ENCODE data around the gene GNG7. TPM values are rescaled to one million over a fixed set of nuclear protein-coding genes. Genes with fewer than 3 reads are reported as not detected.

GNG7 gene
- total RNA-seq, 2 experiments from 2014 or later: 1.1 to 1.2 TPM

DNA sequence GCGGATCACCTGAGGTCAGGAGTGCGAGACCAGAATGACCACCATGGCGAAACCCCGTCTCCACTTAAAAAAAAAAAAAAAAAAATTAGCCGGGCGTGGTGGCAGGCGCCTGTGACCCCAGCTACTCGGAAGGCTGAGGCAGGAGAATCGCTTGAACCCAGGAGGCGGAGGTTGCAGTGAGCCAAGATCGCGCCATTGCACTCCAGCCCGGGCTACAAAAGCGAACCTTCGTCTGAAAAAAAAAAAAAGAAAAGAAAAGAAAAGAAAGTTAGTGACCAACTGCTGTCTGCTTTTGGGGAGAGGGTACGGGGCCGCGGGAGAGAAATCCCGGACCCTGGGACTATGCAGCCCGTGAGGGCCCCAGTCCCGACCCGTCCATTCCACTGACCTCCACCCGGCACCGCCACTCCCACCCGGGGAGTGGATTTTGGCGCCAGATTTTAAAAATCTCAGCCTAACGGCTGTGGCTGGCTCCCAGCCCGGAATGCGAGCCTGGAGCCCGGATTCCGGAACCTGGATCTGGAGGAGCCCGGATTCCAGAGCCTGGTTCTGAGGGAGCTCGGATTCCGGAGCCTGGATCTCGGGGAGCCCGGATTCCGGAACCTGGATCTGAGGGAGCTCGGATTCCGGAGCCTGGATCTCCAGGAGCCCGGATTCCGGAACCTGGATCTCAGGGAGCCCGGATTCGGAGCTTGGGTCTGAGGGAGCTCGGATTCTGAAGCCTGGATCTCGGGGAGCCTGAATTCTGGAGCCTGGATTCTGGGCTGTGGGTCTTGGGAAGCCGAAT, 239.7 kb downstream of the GNG7 start:
- Mint-ChIP-seq H3K27me3 (peaks cover 2% of the 10 kb centered on the region), H3K4me1 (peaks cover 3% of the 10 kb centered on the region), H3K27ac (no peak overlapping the region), H3K4me3 (peak overlapping the region; percentile 77), H3K9me3 (ENCODE audit: low read depth) (no peaks in the 10 kb centered on the region), H3K36me3 (ENCODE audit: low read depth) (no peaks in the 10 kb centered on the region)
- CTCF ChIA-PET: interaction anchor here (0.7 to 1.4 kb wide), 3 partner anchors 76 to 174 kb away, joined by 3 to 4 read pairs (median 4); no protein-coding TSS in a partner anchor
- POLR2A ChIA-PET: interaction anchor here (0.7 kb wide), 1 partner anchor 300 kb away, joined by 5 read pairs; no protein-coding TSS in a partner anchor
- intact Hi-C loops (cut with DNase I, micrococcal nuclease): loop anchor here in 1 of 2 experiments (1.0 kb wide), 1 partner anchor 322 kb away; the partner anchor contains the start of gene THOP1
- ATAC-seq: no peak
- DNase-seq: no peak

DNA sequence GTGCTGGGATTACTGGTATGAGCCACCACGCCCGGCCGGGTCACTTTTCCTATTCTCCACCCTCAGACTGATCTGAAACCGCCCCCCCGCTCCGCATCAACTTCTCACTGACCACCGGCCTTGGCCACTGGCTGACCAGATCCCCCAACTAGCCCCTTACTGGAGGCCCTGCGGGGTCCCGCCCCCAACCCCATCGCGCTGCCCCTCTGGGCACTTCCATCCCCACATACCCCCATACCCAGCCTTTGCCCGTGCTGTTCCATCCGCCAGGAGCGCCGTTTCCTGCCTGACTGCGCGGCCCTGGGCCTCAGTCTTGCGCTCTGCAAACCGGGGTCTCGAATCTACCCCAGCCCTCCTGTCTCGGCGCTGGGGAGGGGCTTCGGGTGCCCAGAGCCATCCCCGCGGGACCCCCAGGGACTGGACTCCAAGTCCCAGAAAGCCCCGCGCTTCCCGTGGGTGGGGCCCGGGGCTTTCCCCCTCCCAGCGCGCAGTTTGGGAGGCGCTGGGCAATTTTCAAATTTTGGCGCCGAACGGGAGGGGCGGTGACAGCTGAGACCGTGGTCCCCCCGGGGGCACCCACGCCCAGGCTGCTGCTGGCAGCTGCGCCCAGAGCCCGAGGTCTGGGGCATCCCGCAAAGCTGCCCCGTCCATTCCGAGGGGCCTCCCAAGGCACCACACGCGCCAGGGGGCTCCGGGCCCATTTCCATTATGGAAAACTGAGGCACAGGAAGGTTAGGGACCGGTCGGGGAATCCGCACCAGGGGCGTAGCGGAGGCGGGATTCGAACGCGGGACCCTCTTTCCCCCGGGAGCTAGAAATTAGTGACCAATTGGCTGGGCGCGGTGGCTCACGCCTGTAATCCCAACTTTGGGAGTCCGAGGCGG, 240.5 kb downstream of the GNG7 start:
- CTCF ChIA-PET: interaction anchor here (0.5 to 1.4 kb wide), 8 partner anchors 12 to 256 kb away, joined by 3 to 4 read pairs (median 3); no protein-coding TSS in a partner anchor
- H3K36me3 Mint-ChIP-seq (ENCODE audit: low read depth): peaks cover 2% of the 10 kb centered on the region
- DNase-seq (peak; percentile 87), ATAC-seq (peak; percentile 81)
- intact Hi-C loops (cut with DNase I, micrococcal nuclease): loop anchor here in 1 of 2 experiments (1.0 kb wide), 1 partner anchor 323 kb away; the partner anchor contains the start of gene THOP1
- POLR2A ChIA-PET: interaction anchor here (0.7 to 1.7 kb wide), 2 partner anchors 14 to 299 kb away, joined by 5 to 6 read pairs; partner anchors contain the start of gene GADD45B
- peak overlapping the region; percentile 77 for H3K4me3 Mint-ChIP-seq
- H3K9me3 Mint-ChIP-seq (ENCODE audit: low read depth): no peaks in the 10 kb centered on the region
- peaks cover 2% of the 10 kb centered on the region for H3K27me3 Mint-ChIP-seq
- peaks cover 7% of the 10 kb centered on the region for H3K4me1 Mint-ChIP-seq
- H3K27ac Mint-ChIP-seq: peak overlapping the region; percentile 74

Small RNA genes within 50 kb of the gene (microRNA-seq; reads per million reads assigned to microRNA genes)
- 2.8 reads per million for gene MIR7850 (ENCODE audit: borderline replicate concordance)

Other genes with a start within 250 kb of the GNG7 start
- gene LMNB2, start 245.7 kb downstream of the GNG7 start, total RNA-seq: 10 to 100 TPM; 91.0 to 93.9 TPM
- 10 to 100 TPM; 57.7 to 71.2 TPM for gene GADD45B, start 226.6 kb downstream of the GNG7 start, total RNA-seq
- under 1 TPM; 0.21 to 0.33 TPM for gene DIRAS1, start 18.7 kb upstream of the GNG7 start, total RNA-seq
- 10 to 100 TPM; 26.6 to 46.0 TPM for gene SLC39A3, start 37.3 kb upstream of the GNG7 start, total RNA-seq
- 10 to 100 TPM; 53.0 to 62.2 TPM for gene SGTA, start 80.6 kb upstream of the GNG7 start, total RNA-seq
- gene THOP1, start 82.8 kb upstream of the GNG7 start, total RNA-seq: 100 to 1,000 TPM; 135 to 144 TPM
- gene ZNF554, start 117.2 kb upstream of the GNG7 start, total RNA-seq: 1 to 10 TPM; 1.9 to 2.3 TPM
- gene ZNF555, start 138.8 kb upstream of the GNG7 start, total RNA-seq: 1 to 10 TPM; 1.9 TPM
- gene ZNF556, start 164.6 kb upstream of the GNG7 start, total RNA-seq: not detected
- 1 to 10 TPM; 5.9 to 7.1 TPM for gene ZNF57, start 198.2 kb upstream of the GNG7 start, total RNA-seq
- 1 to 10 TPM; 4.3 to 4.8 TPM for gene ZNF77, start 242.3 kb upstream of the GNG7 start, total RNA-seq